T-helper 2 cell treated with Interferon-gamma antibody and Interleukin-4, amounts not matched to agents 5 μg/mL and 100 μg/mL, for 36 hours (primary cell): ENCODE measurements around the gene ENC1.
A peak's percentile ranks its signal among the peaks of the same experiment; 100 is the strongest.

Experiments used
- DNase-seq: peaks from one replicate; pipeline ENCODE4 v3.0.0; 2021; ENCODE audit warnings: low spot score
- H3K27ac Mint-ChIP-seq: one replicate; pipeline ENCODE4 v1.8.0; 2021; ENCODE audit warnings: mild to moderate bottlenecking, mixed read lengths
- H3K27me3 Mint-ChIP-seq: one replicate; pipeline ENCODE4 v1.8.0; 2021; ENCODE audit warnings: low read depth, mixed read lengths
- H3K36me3 Mint-ChIP-seq: one replicate; pipeline ENCODE4 v1.8.0; 2021; ENCODE audit warnings: low read depth, mixed read lengths
- H3K4me1 Mint-ChIP-seq: one replicate; pipeline ENCODE4 v1.8.0; 2021; ENCODE audit warnings: low read depth, mixed read lengths
- H3K4me3 Mint-ChIP-seq: one replicate; pipeline ENCODE4 v1.8.0; 2022; ENCODE audit warnings: mild to moderate bottlenecking, moderate library complexity, mixed read lengths
- H3K9me3 Mint-ChIP-seq: one replicate; pipeline ENCODE4 v1.8.0; 2021; ENCODE audit warnings: mixed read lengths

The ENC1 gene

GRCh38 chr5:74595143-74595925 is 45.2 kb downstream of the ENC1 start:
- H3K36me3 Mint-ChIP-seq = no peaks in the 10 kb centered on the region
- DNase-seq = no peak
- no peaks in the 10 kb centered on the region for H3K9me3 Mint-ChIP-seq

GRCh38 chr5:74594137-74595040 is 46.1 kb downstream of the ENC1 start:
- Mint-ChIP-seq H3K27ac (no peak overlapping the region), H3K4me3 (no peak overlapping the region), H3K9me3 (no peaks in the 10 kb centered on the region), H3K4me1 (peaks cover 2% of the 10 kb centered on the region), H3K36me3 (no peaks in the 10 kb centered on the region), H3K27me3 (peaks cover 44% of the 10 kb centered on the region)
- DNase-seq = no peak

More at GRCh38 chr5:74595143-74595925, 45.2 kb downstream of the ENC1 start:
- H3K4me3 Mint-ChIP-seq = no peak overlapping the region
- peaks cover 2% of the 10 kb centered on the region for H3K4me1 Mint-ChIP-seq
- no peak overlapping the region for H3K27ac Mint-ChIP-seq
- H3K27me3 Mint-ChIP-seq = peaks cover 50% of the 10 kb centered on the region

- Mint-ChIP-seq H3K9me3 (no peaks in the 10 kb centered on the region), H3K27ac (no peak overlapping the region), H3K4me3 (no peak overlapping the region), H3K27me3 (peaks cover 52% of the 10 kb centered on the region), H3K4me1 (peaks cover 6% of the 10 kb centered on the region), H3K36me3 (no peaks in the 10 kb centered on the region)
- DNase-seq = no peak
These were observed 51.1 kb downstream of the ENC1 start for GRCh38 chr5:74589204-74590056.

GRCh38 chr5:74588415-74588814 is 52.1 kb downstream of the ENC1 start:
- H3K9me3 Mint-ChIP-seq = no peaks in the 10 kb centered on the region
- peaks cover 6% of the 10 kb centered on the region for H3K4me1 Mint-ChIP-seq
- no peak for DNase-seq
- no peak overlapping the region for H3K4me3 Mint-ChIP-seq
- no peak overlapping the region for H3K27ac Mint-ChIP-seq
- H3K27me3 Mint-ChIP-seq = peaks cover 52% of the 10 kb centered on the region
- no peaks in the 10 kb centered on the region for H3K36me3 Mint-ChIP-seq

GRCh38 chr5:74587890-74588289 is 52.6 kb downstream of the ENC1 start:
- no peaks in the 10 kb centered on the region for H3K36me3 Mint-ChIP-seq
- no peaks in the 10 kb centered on the region for H3K9me3 Mint-ChIP-seq
- no peak for DNase-seq
- no peak overlapping the region for H3K4me3 Mint-ChIP-seq
- H3K4me1 Mint-ChIP-seq = peaks cover 6% of the 10 kb centered on the region
- H3K27ac Mint-ChIP-seq = no peak overlapping the region
- H3K27me3 Mint-ChIP-seq = peaks cover 55% of the 10 kb centered on the region

GRCh38 chr5:74587300-74587699 is 53.2 kb downstream of the ENC1 start:
- Mint-ChIP-seq H3K9me3 (no peaks in the 10 kb centered on the region), H3K27ac (no peak overlapping the region), H3K4me1 (peaks cover 6% of the 10 kb centered on the region), H3K27me3 (peaks cover 60% of the 10 kb centered on the region), H3K4me3 (no peak overlapping the region), H3K36me3 (no peaks in the 10 kb centered on the region)
- no peak for DNase-seq

GRCh38 chr5:74586856-74587255 is 53.7 kb downstream of the ENC1 start:
- DNase-seq = no peak
- no peaks in the 10 kb centered on the region for H3K9me3 Mint-ChIP-seq
- no peaks in the 10 kb centered on the region for H3K36me3 Mint-ChIP-seq
- peaks cover 61% of the 10 kb centered on the region for H3K27me3 Mint-ChIP-seq
- H3K27ac Mint-ChIP-seq = no peak overlapping the region
- H3K4me3 Mint-ChIP-seq = no peak overlapping the region
- peaks cover 4% of the 10 kb centered on the region for H3K4me1 Mint-ChIP-seq

GRCh38 chr5:74582853-74583252 is 57.7 kb downstream of the ENC1 start:
- H3K4me1 Mint-ChIP-seq = peaks cover 21% of the 10 kb centered on the region

GRCh38 chr5:74581988-74582365 is 58.6 kb downstream of the ENC1 start:
- no peak for DNase-seq
- H3K27me3 Mint-ChIP-seq = peaks cover 55% of the 10 kb centered on the region

More at GRCh38 chr5:74582853-74583252, 57.7 kb downstream of the ENC1 start:
- Mint-ChIP-seq H3K27ac (no peak overlapping the region), H3K36me3 (no peaks in the 10 kb centered on the region), H3K9me3 (no peaks in the 10 kb centered on the region), H3K4me3 (no peak overlapping the region), H3K27me3 (peaks cover 56% of the 10 kb centered on the region)
- DNase-seq = no peak

GRCh38 chr5:74580729-74581109 is 59.8 kb downstream of the ENC1 start:
- DNase-seq = no peak
- Mint-ChIP-seq H3K9me3 (no peaks in the 10 kb centered on the region), H3K4me3 (no peak overlapping the region), H3K27ac (no peak overlapping the region), H3K36me3 (no peaks in the 10 kb centered on the region), H3K27me3 (peaks cover 46% of the 10 kb centered on the region), H3K4me1 (peaks cover 36% of the 10 kb centered on the region)

More at GRCh38 chr5:74581988-74582365, 58.6 kb downstream of the ENC1 start:
- Mint-ChIP-seq H3K27ac (peak overlapping the region; percentile 11), H3K9me3 (no peaks in the 10 kb centered on the region), H3K4me1 (peaks cover 26% of the 10 kb centered on the region), H3K4me3 (no peak overlapping the region), H3K36me3 (no peaks in the 10 kb centered on the region)

GRCh38 chr5:74579215-74579614 is 61.3 kb downstream of the ENC1 start:
- DNase-seq = peak; percentile 87
- Mint-ChIP-seq H3K9me3 (no peaks in the 10 kb centered on the region), H3K27ac (peak overlapping the region; percentile 77), H3K4me1 (peaks cover 36% of the 10 kb centered on the region), H3K4me3 (peak overlapping the region; percentile 69), H3K36me3 (peaks cover 1% of the 10 kb centered on the region), H3K27me3 (peaks cover 35% of the 10 kb centered on the region)

GRCh38 chr5:74578356-74579044 is 62.0 kb downstream of the ENC1 start:
- peaks cover 36% of the 10 kb centered on the region for H3K4me1 Mint-ChIP-seq
- peak; percentile 10 for DNase-seq
- H3K27me3 Mint-ChIP-seq = peaks cover 35% of the 10 kb centered on the region
- no peaks in the 10 kb centered on the region for H3K9me3 Mint-ChIP-seq
- peaks cover 1% of the 10 kb centered on the region for H3K36me3 Mint-ChIP-seq
- peak overlapping the region; percentile 69 for H3K4me3 Mint-ChIP-seq
- H3K27ac Mint-ChIP-seq = peak overlapping the region; percentile 77
